Keratinocyte (primary cell): ENCODE results near the gene LIME1. TPM values are rescaled to one million over a fixed set of nuclear protein-coding genes. Genes with fewer than 3 reads are reported as not detected.

ENCODE experiments used
- DNase-seq: peaks from one replicate; pipeline ENCODE4 v3.0.0-alpha.2; 2011; ENCODE audit warnings: low read depth, missing footprints, low spot score
- FAIRE-seq: peaks from 2 replicates; lab custom pipeline; 2011; peaks lifted over from hg19 to GRCh38; lab: Jason Lieb, UNC
- H2AFZ ChIP-seq: 2 replicates; pipeline ENCODE4 v1.6.0; 2012; ENCODE audit warnings: low read length, control low read depth, inconsistent platforms; ENCODE audit not compliant: control insufficient read depth
- H3K27ac ChIP-seq: 2 replicates; pipeline ENCODE4 v1.5.1; 2011; ENCODE audit warnings: low read length; ENCODE audit not compliant: control insufficient read depth, insufficient read depth
- H3K27me3 ChIP-seq: 3 replicates; pipeline ENCODE4 v1.6.0; 2011; ENCODE audit warnings: low read length; ENCODE audit not compliant: control insufficient read depth, insufficient read depth; ENCODE audit errors: extremely low read depth
- H3K36me3 ChIP-seq, 2 experiments: 2 replicates in 1 of 2; 3 replicates in 1 of 2; pipeline ENCODE4 v1.5.1; 2011; ENCODE audit warnings: low read length in 2 of 2, mild to moderate bottlenecking in 1 of 2; ENCODE audit not compliant: control insufficient read depth in 2 of 2, insufficient read depth in 2 of 2; ENCODE audit errors: extremely low read depth in 1 of 2
- H3K4me1 ChIP-seq: 3 replicates; pipeline ENCODE4 v1.5.1; 2011; ENCODE audit warnings: low read length; ENCODE audit not compliant: control insufficient read depth, insufficient read depth; ENCODE audit errors: extremely low read depth
- H3K4me2 ChIP-seq: 3 replicates; pipeline ENCODE4 v1.6.0; 2011; ENCODE audit warnings: low read depth, low read length; ENCODE audit not compliant: control insufficient read depth, insufficient read depth; ENCODE audit errors: extremely low read depth
- H3K4me3 ChIP-seq, 3 experiments: fragments of 200-600 bp in 1 of 3; sonication (generic) in 1 of 3; 2 replicates in 2 of 3; 3 replicates in 1 of 3; pipeline ENCODE4 v1.5.1; 2011 to 2016; ENCODE audit warnings: low read length in 3 of 3, mild to moderate bottlenecking in 3 of 3, control low read depth in 2 of 3, inconsistent platforms in 1 of 3, low read depth in 1 of 3, mixed read lengths in 1 of 3, mixed run types in 1 of 3, moderate library complexity in 1 of 3; ENCODE audit not compliant: control insufficient read depth in 2 of 3, insufficient read depth in 2 of 3; ENCODE audit errors: extremely low read depth in 1 of 3
- H3K79me2 ChIP-seq: 2 replicates; pipeline ENCODE4 v1.6.0; 2012; ENCODE audit warnings: low read length; ENCODE audit not compliant: control insufficient read depth, insufficient read depth
- H3K9ac ChIP-seq: 3 replicates; pipeline ENCODE4 v1.6.0; 2011; ENCODE audit warnings: low read length; ENCODE audit not compliant: control insufficient read depth, insufficient read depth; ENCODE audit errors: extremely low read depth
- H3K9me1 ChIP-seq: 3 replicates; pipeline ENCODE4 v1.6.0; 2011; ENCODE audit warnings: low read length; ENCODE audit not compliant: control insufficient read depth, insufficient read depth; ENCODE audit errors: extremely low read depth
- H3K9me3 ChIP-seq: 2 replicates; pipeline ENCODE4 v1.5.1; 2012; ENCODE audit warnings: low read depth, low read length; ENCODE audit not compliant: control insufficient read depth
- H4K20me1 ChIP-seq: 3 replicates; pipeline ENCODE4 v1.6.0; 2011; ENCODE audit warnings: low read length; ENCODE audit not compliant: control insufficient read depth, insufficient read depth; ENCODE audit errors: extremely low read depth
- EZH2 ChIP-seq: IDR thresholded peaks from one replicate; pipeline ENCODE4 v1.6.1; 2012; ENCODE audit warnings: inconsistent platforms, mild to moderate bottlenecking, low read length, moderate library complexity
- dilution Hi-C: fragments of 300-500 bp; cut with MboI; formaldehyde crosslinking; loops from one replicate; pipeline ENCODE4 v1.7.0; 2020; ENCODE audit warnings: low sequenced_read_pairs; ENCODE audit not compliant: extremely low pct_ligation_motif_present
- polyA plus RNA-seq, 5 experiments: library from polyadenylated mRNA; depleted of rRNA in 3 of 5; stranded (reverse) in 3 of 5; stranded (forward) in 1 of 5; unstranded in 1 of 5; fragments of >200 nt; gene quantifications; 1 replicate in 1 of 5; 2 replicates in 3 of 5; 3 replicates in 1 of 5; pipeline versions ENCODE4 v1.2.1 to v1.2.3, GENCODE V29; 2011 to 2012; ENCODE audit warnings: missing spikeins in 2 of 5, low read depth in 1 of 5, low replicate concordance in 1 of 5
- TF ChIP-seq, protein P1 (sequence below), 3 experiments: IDR thresholded peaks in 1 of 3; conservative IDR thresholded peaks in 1 of 3; optimal IDR thresholded peaks in 1 of 3; 2 replicates in 2 of 3; 3 replicates in 1 of 3; pipeline versions ENCODE3 to v1.5.1; 2011; ENCODE audit warnings: low read length in 3 of 3, mild to moderate bottlenecking in 3 of 3, moderate library complexity in 2 of 3, control low read depth in 1 of 3, inconsistent platforms in 1 of 3; ENCODE audit not compliant: insufficient read depth in 2 of 3; ENCODE audit errors: extremely low read depth in 1 of 3

Gene LIME1
- polyA plus RNA-seq, 1 donor (not counting 4 experiments of a cell fraction or from before 2014, with no cell fraction given): 0.75 TPM

DNA sequence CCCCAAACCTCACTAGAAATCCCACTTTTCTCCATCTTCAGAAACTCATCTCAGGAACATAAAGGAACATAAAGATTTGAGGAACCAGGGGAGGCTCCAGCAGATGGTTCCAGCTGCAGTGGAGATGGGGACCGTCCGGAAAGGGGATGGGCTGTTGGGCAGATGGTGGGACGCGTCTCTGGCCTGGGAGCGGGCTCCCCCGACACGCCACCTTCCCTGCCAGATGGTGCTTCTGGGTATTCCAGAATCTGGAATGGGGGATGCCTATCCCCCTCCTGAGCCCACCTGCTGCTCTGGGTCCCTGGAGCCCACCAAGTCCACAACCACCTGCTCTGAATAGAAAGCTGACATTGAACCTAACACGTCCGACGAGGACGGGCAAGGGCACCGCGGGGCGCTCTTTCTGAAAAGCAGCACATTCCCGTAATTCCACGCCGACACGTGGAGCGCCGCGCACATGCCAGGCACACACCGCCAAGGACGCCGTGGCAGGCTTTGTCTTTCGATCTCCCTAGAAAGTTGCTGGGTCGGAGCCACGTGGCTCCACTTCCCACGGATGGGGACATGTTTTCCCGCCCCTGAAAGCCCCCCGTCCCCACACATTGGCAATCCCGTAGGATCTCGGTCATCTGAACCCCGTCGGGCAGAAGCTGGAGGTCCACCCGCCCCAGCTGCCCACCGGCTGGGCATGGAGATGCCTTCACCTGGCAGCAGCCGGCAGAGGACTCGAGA lies 30.4 kb downstream of the LIME1 start:
- peaks cover 8% of the 10 kb centered on the region for H3K27me3 ChIP-seq
- H3K79me2 ChIP-seq: no peaks in the 10 kb centered on the region
- DNase-seq: no peak
- no peak overlapping the region for H3K27ac ChIP-seq
- H4K20me1 ChIP-seq: no peaks in the 10 kb centered on the region
- dilution Hi-C loops: no loop called here
- no peak for FAIRE-seq
- H3K9me3 ChIP-seq: no peaks in the 10 kb centered on the region
- no peak for TF ChIP-seq EZH2
- TF ChIP-seq, protein P1, sequence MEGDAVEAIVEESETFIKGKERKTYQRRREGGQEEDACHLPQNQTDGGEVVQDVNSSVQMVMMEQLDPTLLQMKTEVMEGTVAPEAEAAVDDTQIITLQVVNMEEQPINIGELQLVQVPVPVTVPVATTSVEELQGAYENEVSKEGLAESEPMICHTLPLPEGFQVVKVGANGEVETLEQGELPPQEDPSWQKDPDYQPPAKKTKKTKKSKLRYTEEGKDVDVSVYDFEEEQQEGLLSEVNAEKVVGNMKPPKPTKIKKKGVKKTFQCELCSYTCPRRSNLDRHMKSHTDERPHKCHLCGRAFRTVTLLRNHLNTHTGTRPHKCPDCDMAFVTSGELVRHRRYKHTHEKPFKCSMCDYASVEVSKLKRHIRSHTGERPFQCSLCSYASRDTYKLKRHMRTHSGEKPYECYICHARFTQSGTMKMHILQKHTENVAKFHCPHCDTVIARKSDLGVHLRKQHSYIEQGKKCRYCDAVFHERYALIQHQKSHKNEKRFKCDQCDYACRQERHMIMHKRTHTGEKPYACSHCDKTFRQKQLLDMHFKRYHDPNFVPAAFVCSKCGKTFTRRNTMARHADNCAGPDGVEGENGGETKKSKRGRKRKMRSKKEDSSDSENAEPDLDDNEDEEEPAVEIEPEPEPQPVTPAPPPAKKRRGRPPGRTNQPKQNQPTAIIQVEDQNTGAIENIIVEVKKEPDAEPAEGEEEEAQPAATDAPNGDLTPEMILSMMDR (optimal IDR thresholded peaks at IDR 0.05 in 1 of 3, IDR thresholded peaks at IDR 0.05 in 1 of 3, conservative IDR thresholded peaks at IDR 0.05 in 1 of 3; ENCODE audit: extremely low read depth in 1 of 3, insufficient read depth in 2 of 3, low read length in 3 of 3): no peak
- H3K9ac ChIP-seq: no peak overlapping the region
- no peak overlapping the region for H3K4me2 ChIP-seq
- H3K9me1 ChIP-seq: no peaks in the 10 kb centered on the region
- no peaks in the 10 kb centered on the region for H3K4me1 ChIP-seq
- no peak overlapping the region for H2AFZ ChIP-seq
- H3K4me3 ChIP-seq: no peak overlapping the region
- H3K36me3 ChIP-seq: no peaks in the 10 kb centered on the region

GRCh38 chr20:63767456-63767855 lies 31.0 kb downstream of the LIME1 start:
- H3K4me3 ChIP-seq: no peak overlapping the region
- H3K4me2 ChIP-seq: no peak overlapping the region
- H3K27me3 ChIP-seq: peaks cover 8% of the 10 kb centered on the region
- dilution Hi-C loops: no loop called here
- no peaks in the 10 kb centered on the region for H3K9me1 ChIP-seq
- no peaks in the 10 kb centered on the region for H3K9me3 ChIP-seq
- DNase-seq: no peak
- H3K79me2 ChIP-seq: no peaks in the 10 kb centered on the region
- FAIRE-seq: no peak
- no peaks in the 10 kb centered on the region for H3K4me1 ChIP-seq
- no peak overlapping the region for H2AFZ ChIP-seq
- TF ChIP-seq, protein P1 (optimal IDR thresholded peaks at IDR 0.05 in 1 of 3, IDR thresholded peaks at IDR 0.05 in 1 of 3, conservative IDR thresholded peaks at IDR 0.05 in 1 of 3; ENCODE audit: extremely low read depth in 1 of 3, insufficient read depth in 2 of 3, low read length in 3 of 3): no peak
- TF ChIP-seq EZH2: no peak
- H3K36me3 ChIP-seq: no peaks in the 10 kb centered on the region
- no peak overlapping the region for H3K27ac ChIP-seq
- no peak overlapping the region for H3K9ac ChIP-seq
- H4K20me1 ChIP-seq: no peaks in the 10 kb centered on the region
